HG03097 (cell line): ENCODE results near the gene FBXO11.
"Not testable (repeated sequence)": the region's sequence is repeated elsewhere in the genome, so short reads cannot be mapped to it uniquely, and the experiment has no call there.

Experiments used
- ATAC-seq: cut with Tn5 transposase; IDR thresholded peaks from one replicate; pipeline ENCODE4 v1.9.1; 2021; ENCODE audit not compliant: unreplicated experiment, low FRiP score

Gene FBXO11

DNA sequence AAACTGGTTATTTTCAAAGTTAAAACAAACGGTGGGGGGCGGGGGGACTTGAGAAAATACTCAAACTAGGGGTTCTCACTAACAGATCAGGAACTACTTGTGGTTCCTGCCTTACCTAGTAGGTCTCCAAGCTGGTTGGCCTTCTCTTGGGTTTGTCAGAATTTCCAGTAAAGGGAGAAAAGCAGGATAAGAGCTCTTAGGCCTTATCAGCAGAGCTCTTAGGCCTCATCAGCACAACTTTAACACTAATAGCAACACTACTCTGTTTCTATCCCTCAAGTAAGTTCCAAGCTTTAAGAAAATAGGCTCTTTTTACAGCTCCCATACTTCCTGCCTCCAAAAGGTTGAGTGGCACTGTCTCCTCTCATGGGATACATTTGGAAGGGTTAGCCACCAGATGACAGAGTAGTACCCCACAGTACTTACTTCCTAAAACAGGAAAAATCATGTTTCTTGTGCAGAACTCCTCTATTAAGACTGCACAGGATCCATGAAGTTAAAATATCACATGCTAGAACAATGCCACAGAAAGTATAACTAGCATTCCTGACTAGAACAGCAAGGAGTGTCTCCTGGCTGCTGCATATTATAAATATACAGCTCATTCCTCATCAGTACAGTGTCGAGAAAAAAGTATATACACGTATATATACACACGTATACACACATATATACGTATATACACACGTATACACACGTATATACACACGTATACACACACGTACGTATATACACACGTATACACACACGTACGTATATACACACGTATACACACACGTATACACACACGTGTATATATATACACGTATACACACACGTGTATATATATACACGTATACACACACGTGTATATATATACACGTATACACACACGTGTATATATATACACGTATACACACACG is 6.1 kb downstream of the FBXO11 start:
- ATAC-seq, result no peak

DNA sequence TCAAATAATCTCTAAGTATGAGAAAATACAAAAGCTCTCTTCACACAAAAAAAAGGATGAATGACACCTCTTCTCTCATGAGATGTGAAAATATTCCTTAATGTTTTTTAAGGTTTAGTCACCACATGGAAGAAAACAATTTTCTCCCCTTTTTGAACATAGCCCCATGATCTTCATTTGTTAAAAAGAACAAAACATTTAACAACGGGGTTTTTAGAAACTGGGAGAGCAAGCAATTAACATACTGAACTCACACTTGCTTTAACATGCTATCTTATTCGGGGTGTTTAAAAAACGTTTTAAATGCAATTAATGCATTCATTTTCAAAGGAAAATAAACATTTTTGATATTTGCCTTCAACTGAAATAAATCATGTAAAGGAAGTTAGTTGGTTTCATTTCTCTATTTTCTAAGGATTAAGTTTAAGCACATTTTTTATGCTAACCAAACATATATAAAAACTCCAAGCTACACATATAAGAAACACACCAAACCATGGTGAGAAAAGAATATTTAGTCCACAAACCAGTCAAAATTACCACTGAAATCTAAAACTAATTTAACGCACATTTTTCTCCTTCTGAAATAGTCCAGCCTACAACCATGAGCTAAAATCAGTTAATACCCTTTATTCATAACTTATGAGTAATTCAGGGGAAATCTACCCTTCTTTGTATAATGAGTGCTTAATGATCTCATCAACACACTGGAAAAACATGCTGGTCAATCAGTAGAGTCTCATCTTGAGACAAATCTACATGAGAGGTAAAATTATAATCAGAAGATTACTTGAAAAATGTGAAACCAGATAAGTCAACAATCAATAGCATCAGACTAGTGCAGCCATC is 8.2 kb downstream of the FBXO11 start:
- ATAC-seq, result peak; percentile 40

DNA sequence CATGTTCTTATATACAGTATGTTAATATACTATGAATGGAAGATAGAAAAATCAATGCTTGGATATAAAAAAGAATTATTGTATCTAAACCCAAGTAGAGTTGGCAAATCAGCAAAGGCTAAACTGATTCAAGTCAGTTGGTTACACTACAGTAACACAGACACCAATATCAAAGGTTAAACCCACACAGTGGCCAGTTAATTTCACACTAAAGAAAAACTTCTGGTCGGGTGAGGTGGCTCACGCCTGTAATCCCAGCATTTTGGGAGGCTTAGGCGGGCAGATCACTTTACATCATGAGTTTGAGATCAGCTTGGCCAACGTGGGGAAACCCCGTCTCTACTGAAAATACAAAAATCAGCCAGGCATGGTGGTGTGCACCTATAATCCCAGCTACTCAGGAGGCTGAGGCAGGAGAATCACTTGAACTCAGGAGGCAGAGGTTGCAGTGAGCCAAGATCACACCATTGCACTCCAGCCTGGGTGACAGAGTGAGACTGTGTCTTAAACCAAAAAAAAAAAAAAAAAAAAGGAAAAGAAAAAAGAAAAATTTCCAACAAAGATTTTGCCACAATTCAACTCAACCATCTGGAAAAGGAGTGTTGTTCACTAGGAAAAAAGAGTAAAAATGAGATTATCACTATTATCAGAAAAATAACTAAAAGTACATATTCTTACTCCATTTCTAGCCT is 9.0 kb downstream of the FBXO11 start:
- ATAC-seq, result not testable (repeated sequence)

DNA sequence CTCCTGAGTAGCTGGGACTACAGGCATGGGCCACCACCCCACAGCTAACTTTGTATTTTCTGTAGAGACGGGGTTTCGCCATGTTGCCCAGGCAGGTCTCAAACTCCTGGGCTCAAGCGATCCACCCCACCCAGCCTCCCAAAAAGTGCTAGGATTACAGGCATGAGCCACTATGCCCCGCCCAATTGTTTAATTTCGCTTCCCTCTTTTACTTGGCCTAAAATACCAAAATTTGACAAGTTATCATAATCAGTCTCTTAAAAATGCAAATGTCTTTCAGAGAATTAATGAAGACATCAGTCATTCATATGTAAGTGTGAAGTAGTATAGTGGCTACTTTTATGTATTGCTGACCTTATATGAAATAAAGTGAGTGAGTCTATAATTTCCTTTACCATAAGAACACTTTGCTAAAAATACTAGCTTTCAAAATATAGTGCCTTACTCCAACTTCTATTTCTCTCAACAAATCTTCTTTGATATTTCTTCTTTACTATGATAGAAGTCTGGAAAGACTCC is 9.8 kb downstream of the FBXO11 start:
- no peak for ATAC-seq

DNA sequence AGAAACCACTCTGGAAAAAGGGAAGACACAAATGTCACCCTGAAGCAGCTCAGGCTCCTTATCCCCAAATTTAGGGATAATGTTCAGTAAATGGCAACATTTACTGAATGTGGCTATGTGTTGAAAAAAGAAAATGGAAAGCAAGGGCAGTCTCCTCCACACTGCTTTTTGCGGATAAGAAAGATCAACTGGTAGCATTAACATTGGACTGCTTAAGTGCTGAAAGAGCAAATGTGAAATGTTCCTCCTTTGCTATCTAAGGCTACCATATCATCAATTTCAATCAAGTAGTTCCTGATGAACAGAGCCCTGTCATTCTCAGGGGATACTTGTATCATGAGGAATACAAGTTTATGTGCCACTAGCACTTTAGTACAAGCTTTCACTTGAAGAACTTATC is 12.5 kb downstream of the FBXO11 start:
- ATAC-seq, result no peak

DNA sequence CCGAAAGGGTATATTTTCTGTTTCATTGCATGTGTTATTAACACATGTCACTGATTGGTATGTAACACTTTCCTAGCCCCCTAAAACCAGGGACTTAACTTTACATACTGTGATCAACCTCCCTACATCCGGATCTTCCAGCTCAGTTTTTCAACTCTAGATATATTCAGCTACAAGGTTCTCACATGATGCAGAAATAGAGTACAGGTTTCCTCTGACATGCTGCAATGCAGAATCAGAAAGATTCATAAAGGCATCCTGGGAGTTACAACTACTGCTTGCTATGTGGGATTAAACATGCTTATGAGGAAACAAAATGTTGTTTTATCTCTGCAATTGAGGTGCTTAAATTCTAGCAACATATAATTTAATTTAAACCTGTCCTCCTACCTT is 14.0 kb downstream of the FBXO11 start:
- ATAC-seq, result no peak

DNA sequence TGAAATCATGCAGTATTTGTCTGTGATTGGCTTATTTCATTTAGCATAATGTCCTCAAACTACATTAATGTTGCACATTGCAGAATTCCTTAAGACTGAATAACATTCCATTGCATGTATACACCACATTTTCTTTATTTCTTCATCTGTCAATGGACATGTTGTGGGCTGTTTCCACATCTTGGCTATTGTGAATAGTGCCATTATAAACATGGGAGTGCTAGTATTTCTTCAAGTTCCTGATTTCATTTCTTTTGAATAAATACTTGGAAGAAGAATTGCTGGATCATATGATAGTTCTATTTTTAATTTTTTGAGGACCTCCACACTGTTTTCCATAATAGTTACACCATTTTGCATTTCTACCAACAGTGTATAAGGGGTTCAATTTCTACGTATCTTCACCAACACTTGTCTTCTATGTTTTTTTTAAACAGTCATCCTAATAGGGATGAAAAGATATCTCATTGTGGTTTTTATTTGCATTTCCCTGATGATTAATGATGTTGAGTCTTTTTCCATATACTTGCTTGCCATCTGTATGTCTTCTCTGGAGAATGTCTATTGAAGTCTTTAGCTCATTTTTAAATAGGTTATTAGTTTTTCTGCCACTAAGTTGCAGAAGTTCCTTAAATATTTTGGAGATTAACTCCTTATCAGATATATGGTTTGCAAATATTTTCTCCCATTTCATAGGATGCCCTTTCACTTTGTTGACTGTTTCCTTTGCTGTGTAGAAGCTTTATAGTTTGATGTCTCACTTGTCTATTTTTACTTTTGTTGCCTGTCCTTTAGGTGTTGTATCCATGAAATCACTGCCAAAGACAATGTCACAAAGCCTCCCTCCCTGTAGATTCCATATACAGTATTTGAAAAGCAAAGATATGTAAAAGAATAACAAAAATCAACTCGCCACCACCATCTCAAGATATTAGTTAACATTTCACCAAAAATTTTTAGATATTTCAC is 14.6 kb downstream of the FBXO11 start:
- ATAC-seq, result no peak

DNA sequence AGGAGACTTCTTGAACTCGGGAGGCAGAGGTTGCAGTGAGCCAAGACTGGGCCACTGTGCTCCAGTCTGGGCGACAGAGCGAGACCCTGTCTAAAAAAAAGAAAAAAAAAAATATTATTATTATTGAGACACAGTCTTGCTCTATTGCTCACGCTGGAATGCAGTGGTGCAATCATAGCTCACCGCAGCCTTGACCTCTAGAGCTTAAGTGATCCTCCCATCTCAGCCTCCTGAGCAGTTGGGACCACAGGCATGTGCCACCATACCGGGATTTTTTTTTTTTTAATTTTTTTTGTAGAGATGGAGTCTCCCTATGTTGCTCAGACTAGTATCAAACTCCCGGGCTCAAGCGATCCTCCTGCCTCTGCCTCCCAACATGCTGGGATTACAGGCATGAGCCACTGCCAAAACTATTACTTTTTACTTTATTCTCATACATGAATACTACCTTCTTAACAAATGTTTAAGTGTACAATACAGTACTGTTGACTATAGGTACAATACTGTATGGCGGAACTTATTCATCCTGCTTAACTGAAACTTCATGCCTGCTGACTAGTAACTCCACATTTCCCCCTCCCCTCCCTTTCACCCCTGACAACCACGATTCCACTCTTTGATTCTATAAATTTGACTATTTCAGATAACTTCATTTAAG is 15.5 kb downstream of the FBXO11 start:
- ATAC-seq, result no peak

DNA sequence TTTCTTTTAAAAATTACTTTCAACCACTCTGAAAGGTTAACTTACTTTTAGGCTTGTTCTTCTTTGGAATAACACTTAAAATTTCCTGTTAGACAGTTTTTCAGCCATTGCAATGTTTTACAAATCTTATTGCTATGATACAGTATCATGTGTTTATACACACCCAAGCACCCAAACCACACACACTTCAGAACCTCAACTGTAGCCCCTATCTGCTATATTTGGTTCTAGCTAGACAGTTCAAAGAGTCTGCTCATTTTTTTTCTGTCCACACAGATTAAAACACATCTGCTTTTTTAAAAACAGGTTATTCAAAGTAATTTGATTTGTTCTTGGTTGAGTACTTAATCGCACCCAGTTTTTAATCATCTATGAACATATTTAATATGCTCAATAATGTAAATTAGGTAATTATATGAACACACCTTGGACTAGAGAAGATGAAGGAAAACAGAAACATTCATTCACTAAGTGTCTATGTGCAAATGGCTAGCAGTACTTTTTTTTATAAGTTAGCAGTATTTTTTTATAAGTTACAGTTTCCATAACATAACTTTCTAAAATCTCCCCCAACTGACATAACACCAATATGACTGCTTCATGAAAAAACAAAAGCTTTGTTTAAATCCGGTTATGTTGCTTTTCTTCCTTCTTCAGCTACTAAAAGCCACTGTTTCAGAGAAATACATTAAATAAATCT is 17.6 kb downstream of the FBXO11 start:
- no peak for ATAC-seq

DNA sequence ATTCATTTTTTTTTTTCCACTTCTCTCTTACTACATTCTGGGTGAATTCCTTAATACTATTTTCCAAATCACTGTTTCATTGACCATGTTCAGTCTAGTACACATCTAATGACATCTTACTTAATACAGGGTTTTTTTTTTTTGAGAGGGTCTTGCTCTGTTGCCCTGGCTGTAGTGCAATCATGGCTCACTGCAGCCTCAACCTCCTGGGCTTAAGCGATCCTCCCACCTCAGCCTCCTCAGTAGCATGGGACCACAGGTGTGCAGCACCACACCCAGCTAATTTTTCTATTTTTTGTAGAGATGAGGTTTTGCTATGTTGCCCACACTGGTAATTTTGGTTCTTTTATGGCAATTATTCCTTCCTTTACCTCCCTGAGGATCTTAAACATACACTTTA is 29.4 kb downstream of the FBXO11 start:
- no peak for ATAC-seq

DNA sequence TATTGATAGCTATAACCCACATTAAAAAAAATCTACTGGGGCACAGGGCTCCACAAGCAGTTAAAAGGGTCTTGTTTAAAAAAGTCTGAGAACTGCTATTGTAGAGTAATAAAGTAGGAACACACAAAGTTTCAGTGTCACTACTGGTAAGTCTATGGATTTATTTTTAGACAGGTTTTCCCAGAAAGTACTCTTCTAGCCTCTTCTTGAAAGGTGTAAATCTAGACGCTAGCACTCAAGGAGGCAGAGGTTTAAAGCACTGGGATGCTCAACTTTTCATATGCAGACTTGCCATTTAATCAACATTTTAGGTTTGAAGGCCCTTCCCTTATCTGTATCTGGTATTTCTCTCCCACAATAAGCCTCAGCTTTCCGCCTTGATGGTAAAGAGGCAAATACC is 33.4 kb downstream of the FBXO11 start:
- ATAC-seq, result no peak

DNA sequence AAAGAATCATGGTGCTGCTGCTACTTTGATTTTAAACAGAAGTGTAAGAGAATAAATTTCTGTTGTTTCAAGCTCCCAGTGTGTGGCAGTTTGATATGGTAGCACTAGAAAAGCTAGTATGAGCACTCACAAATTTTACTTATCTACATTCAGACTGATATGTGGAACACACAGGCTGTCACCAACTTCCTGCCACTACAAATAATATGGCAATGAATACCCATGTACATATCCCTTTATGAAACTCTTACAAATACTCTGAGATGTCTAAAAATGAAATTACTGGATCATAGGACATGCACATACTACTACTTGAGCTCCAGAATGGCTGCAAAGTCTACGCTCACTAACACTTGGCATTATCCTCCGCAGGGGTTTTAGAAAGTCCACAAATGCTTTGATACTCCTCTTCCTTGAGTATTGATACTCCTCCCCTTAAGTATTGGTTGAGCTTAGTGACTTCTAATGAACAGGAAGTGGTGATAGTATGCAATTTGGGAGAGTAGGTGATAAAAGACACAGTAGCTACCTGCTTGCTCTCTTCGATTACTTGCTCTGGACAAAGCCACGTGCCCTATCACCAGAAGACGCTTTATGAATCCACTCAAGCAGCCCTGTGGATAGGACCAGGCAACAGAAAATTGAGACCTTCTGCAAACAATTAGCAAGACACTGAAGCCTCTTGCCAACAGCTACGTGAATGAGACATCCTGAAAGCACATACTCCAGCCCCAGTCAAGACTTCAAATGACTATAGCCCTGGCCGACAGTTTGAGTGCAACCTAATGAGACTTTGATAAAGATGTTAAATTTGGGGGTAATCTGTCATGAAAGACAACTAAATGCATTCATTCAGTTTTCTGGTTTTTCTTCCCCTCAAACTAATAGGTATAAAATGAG is 35.4 kb downstream of the FBXO11 start:
- ATAC-seq, result no peak

DNA sequence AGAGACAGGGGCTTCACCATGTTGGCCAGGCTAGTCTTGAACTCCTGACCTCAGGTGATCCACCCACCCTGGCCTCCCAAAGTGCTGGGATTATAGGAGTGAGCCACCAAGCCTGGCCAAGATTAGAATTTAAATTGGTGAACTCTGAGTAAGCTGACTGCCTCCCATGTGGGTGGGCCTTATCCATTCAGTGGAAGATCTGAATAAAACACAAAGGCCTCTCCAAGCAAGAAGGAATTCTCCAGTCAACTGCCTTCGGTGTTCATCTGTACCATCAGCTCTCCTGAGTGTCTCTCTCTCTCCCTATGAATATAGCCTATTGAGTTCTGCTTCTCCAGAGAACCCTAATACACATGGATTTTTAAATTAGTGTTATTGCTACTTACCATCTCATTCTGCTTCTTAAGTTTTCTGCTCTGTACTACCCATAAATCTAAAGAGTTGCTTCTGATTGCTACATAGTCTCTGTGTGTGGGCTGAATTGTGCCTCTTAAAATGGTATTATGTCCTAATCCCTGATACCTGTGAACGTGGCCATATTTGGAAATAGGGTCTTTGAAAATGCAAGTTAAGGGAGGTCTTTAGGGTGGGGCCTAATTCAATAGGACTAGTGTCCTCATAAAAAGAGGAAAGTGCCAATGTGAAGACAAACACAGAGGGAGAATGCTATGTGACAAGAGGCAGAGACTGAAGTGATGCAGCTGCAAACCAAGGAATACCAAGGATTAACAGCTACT is 36.3 kb downstream of the FBXO11 start:
- no peak for ATAC-seq

DNA sequence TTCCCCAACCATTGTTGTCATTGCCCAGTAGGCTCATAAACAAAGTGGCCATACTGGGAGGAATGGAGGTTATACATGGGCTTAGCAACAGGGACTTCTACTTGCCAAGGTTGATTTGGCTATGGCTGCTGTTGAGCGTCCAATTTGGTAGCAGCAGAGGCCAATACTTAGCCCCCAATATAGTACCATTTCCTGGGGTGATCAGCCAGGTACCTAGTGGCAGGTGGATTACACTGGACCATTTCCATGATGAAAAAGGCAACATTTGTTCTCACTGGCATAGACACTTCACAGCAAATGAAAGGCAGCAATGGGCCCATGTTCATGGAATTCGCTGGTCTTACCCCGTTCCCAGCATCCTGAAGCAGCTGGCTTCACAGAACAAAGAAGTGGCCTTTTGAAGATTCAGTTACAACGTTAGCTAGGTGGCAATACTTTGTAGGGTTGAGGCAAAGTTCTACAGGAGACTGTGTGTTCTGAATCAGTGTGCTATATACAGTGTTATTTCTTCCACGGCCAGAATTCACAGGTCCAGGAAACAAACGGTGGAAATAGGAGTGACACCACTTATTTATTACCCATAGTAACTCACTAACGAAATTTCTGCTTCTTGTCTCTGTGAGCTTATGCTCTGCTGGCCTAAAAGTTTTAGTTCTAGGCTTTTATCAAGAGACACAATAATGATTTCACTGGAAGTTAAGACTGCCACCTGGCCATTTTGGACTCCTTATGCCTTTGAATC is 37.5 kb downstream of the FBXO11 start:
- no peak for ATAC-seq

DNA sequence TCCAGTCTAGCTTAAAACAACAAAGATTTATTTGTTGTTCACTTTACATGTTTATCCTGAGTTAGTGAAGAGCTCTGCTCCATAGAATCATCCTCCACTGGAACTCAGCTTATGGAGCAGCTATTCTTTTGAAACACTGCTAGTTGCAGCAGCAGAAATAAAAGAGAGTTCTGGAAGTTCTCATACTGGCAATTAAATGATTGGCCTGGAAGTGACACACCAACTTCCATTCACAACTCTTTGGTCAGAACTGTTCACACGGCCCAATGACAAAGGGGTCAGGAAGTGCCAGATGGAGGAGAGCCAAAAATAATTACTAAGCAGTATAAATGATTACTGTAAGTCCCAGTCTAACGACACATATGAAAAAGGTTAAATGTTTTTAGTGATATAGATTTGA is 39.1 kb downstream of the FBXO11 start:
- ATAC-seq, result no peak

DNA sequence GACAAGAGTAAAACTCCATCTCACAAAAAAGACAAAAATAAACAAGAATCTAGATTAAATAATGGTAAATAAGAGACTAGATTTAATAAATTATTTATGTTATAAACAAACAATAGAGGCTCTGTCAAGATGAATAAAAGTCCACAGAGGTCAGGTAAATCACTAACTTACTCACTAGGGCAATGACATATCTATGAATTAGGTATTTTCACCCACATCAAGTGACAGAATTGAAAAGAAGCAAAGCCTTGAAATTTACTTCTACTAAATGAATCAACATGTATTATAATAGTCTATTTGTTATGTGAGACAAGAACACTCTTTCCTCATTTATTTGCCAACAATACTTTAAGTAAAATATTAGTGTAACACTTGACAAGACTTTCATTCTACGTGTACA is 41.7 kb downstream of the FBXO11 start:
- ATAC-seq, result no peak
